ENCODE results near the gene LRIG1.

LRIG1 gene

DNA sequence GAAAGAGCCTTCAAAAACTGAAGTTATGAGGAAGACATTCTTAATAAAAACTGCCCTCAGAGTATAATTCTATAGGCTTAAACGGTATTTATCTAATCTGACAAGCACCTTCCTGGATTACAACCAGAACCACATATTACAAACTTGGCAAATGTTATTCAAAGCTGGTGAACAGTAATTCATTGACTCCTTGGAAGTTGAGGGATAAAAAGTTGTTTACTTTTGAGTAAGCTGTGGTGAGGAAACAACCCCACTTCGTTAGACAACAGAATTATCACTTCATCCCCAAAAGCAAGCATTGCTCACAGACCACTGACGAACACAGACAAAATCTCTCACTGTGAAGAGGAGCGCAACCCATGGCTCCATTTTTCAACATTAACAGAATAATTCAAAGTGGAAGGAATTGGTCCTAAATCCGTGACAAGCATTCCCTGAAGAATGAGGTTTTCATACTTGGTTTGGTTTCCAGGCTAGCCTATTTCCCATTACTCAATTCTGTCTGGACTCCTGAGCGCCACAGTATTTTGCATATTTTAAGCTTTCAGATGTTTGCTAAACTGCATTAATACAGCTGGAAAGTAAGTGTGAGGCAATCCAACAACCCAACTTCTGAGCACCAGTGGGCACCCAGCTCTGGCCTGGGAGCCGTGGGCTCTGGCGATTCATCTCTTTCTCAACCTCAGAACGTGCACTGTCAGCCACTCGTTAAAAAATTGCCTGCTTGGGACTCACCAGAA, 32.7 kb downstream of the LRIG1 start:
- no peak for DNase-seq

DNA sequence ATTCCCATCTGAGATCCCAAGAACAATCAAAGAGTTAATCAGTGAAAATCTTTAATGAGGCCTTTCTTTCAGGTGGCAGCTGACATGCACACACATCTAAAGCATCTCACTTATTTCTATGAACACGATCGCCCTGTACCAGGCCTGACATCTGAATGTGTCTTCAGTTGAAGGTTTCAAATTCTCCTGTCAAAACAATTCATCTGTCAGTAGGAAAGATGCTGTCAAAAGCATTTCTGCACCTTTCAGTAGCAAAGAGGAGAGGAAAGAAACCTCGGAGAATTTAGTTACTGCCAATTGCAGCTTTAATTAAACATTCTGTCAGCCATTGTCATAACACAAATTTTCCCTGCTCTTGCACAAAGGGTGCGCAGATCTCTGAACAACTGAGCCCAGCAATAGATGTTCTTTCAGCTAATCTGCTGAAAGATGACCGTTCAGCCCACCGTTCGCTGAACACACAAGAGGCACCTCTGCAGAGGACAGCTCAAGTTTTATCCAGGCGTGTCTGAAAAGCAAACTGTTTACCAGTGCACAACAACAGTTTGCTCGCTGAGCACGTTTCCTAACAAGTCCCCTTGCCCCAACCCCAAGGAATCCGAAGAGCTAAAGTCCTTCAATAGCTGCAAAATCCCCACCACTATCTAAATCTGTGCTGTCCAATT, 34.1 kb downstream of the LRIG1 start:
- no peak for DNase-seq

DNA sequence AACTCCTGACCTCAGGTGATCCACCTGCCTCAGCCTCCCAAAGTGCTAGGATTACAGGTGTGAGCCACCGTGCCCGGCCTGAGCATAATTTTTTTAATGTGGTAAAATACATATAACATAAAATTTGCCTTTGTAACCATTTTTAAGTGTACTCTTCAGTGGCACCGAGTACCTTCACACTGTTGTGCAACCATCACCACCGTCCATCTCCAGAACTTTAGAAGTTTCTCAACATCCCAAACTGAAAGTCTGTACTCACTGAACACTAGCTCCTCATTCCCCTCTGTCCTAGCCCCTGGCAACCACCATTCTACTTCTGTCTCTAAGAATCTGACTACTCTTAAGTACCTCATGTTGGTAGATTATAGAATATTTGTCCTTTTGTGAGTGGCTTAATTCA, 35.2 kb downstream of the LRIG1 start:
- DNase-seq = no peak

DNA sequence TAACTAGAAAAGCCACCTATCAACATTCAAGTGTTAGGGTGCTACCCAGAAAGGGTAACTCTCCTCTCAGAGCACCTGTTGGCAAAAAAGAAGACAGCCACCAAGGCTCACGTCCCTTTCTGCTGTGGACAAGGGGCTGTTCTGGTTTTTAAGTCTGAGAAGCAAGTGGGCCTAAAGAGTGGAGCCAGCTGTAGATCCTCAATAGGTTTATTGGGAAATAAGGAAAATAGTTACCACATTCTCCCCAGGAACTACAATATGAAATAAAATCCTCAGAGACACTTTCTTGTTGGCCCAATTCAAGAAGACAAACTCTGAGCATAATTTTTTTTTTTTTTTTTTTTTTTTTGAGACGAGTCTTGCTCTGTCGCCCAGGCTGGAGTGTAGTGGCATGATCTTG, 35.8 kb downstream of the LRIG1 start:
- no peak for DNase-seq

DNA sequence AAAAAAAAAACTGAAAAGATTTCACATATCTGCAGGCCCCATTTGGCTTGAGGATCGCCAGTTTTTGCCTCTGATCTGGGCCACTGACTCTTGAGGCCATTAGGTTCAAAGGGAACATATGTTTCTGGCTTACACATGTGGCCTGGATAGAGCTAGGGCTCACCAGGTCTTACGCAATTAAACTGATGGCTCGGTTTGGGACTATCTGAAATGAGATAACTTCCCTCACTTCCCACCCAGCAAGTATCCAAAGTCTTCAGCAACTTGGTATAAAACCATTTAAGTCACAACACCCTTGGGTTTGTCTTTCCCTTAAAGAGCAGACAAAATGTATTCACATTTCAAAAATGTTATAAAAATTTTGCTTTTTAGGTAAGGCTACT, 36.3 kb downstream of the LRIG1 start:
- no peak for DNase-seq

DNA sequence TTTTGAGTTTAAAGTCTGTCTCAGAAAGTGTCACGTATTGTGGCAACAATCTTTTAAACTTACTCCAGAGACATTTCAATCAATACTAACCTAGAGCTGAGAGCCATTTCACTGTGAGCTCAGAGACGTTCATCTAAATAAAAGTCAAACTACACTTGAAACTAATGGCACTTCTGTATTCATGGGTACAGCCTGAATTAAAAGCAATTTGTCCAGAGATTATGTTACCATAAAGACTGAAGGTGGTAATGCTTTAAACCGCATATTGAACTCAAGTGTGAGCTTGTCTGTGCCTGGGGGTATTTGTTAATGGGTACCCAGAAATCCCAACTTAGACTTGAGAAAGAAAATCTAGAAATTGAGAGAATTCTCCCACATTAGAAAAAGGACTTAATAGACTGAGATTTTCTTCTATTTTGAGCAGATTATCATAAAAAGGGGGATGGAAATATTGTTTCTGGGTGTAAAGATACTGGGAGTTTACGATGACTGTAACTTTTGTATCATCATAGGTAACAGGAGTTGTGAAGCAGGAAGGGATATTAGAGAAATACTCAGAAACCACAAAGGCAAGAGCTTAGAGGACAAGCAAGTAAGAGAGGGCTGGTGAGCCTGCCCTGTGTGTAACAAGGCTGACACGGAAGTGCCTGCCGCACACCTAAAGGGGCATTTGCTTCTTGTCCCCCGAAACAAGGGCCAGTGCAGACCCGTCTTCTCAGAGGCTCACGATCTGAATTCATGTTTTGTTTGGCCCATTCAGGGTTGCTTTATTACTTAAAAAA, 36.9 kb downstream of the LRIG1 start:
- DNase-seq = no peak

DNA sequence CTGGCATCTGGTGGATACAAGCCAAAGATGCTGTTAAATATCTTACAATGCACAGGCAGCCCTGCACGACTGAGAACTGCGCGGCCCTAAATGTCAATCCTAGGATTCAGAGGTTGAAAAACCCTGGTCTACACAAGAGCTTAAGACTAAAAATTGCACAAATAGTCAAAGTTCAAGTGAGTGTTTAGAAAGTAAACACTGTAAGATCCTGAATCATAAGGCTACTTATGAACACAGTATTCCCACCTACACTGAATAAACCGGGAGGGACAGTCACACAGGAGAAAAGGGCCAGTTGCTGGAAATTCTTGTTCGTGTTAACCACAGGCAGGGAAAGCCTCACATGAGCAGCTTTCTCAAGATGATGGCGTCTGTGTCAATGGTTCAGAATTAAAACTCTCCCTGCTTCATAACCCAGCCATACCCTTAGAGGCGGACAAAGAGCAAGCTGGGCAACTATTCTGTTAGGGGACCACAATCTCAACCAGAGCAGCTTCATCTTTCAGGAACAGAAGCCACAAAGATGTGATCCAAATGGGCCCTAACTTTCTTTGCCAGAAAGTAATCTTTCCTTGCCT, 37.7 kb downstream of the LRIG1 start:
- no peak for DNase-seq

DNA sequence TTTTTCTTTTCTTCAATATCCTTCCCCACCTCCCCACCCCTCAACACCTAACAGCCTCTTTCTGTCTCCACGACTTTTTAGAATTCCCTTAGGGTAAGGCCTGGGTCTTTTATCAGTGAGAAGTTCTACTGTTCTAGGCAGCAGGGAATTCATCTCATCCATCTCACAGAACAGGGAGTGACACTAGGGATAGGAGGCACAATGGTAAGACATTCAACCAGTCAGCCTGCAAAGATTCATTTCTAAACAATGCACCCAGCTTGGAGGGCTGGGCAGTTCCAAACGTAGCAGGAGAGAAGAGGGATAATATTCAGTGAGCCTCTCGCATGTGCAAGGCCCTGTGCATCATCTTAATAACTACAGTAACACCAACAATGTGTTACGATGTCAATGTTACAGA, 43.6 kb downstream of the LRIG1 start:
- DNase-seq = no peak

DNA sequence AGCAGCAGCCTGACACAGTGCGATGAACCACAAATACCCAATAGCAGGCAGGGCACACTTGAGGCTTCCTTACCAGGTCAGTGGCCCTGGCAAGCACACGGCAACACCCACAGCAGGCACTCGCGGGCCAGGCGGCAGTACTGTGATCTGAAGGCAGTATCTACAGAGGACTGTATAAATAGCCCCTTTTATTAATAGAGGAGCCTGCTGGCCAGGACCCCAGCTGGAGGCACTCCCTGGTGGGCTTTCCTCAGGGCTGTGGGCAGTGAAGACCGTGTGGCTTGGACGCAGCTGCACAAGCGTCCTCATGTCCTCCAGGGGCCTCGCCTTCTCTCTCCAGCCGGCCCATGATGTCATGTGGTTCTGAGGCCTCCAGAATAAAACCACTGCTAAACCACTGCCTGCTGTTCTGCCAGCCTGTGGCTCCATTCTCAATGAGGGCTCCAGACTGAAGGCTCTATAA, 44.1 kb downstream of the LRIG1 start:
- no peak for DNase-seq

DNA sequence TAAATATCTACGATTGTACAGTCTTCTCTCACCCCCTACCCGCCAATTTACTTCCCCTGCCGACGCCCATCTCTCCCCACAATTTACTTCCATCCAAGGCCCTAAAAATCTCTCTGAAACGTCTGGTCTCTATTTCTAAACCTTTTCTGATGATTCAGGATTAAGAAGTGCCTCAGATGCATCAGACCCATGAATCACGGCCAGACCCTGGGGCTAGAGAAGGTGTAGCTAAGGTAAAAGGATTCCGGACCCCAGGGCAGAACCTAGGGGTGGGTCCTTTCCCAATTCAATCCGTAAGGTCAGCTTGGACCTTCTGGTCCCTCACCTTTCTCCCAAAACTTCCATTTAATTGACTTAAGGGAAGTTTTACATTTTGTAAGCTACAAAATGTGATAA, 46.4 kb downstream of the LRIG1 start:
- DNase-seq = no peak

DNA sequence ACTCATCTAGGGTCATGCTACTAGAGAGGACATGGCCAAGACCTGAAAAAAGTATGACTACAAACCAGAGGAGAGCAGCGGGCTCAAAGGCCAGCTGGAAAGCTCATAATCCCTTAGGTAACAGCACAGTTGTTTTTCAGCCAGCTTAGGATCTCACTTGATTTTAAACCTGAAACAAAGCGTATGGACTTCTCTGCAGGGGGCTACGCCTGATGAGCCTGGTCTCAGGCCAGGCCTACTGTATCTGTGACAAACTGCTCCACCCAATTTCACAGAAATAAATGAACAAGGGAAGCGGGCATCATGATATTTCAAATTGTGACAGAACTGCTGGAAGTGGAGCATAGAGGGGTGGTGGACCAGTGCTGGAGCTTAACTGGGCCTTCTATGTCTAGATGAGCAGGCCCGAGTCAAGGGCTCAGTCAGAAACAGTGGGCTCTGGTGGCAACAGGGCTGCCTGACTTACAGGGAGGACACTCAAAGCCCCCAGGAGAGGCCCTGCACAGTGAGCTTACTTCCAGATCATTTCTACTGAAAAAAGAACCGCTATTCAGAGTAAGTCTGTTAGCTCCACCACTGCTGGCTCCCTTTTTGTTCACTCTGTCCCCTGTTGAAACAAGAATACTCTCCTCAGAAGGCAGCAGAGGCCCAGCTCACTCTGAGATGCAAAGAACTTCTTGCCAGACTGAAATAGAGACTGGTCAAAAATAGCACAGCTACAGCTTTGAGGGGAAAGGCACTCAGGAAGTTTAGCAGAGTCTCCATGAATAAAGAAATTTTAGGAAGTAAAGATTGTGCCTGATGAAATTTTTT, 47.0 kb downstream of the LRIG1 start:
- no peak for DNase-seq

DNA sequence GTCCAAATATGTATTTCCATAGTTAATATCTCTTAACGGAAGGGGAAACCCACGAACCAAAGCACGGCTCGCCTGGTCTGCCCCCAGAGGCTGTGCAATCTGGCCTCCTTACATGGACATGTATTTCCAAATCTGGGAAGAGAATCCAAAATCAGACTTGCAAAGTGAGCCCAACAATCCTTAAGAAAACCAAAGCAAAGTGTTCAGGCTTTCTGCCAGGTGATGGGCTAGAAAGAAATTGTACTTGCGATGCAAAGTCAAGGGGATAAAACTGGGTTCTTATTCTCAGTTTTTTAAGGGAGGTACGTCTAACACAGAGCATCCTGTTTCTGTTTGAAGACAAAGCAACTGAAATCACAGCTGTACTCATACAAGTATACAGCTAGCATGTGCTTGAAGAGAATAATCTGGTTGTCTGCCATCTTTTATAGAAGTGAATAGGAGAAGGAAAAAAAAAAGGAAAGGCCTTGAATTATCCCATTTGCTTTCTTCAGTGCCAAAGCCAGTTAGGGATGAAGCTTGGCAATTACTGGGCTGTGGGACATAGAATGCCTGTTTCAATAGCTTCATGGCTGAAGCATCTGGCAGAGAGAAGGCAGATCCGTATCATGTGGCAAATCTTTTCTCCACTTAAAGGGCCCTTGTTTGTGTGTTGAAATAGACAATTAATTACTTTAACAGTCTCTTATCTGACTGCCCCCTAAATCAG, 48.4 kb downstream of the LRIG1 start:
- no peak for DNase-seq

DNA sequence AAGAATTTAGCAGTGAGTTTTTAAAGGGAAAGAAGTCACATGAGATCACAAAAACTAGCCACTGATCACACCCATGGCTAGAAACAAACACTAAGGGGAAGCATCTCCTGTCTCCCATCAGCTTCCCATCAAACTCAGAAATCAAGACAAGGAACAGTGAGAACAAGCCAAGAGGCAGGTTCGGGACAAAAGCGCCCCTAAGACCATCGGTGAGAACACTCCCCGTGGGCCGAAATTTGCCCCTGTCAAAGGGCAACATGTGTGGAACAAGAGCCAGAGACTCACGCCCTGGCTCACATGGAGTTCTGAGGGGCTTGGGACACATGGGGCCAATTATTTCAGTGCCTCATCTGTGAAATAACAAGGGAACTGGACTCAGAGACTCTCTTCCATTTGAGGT, 49.1 kb downstream of the LRIG1 start:
- no peak for DNase-seq

DNA sequence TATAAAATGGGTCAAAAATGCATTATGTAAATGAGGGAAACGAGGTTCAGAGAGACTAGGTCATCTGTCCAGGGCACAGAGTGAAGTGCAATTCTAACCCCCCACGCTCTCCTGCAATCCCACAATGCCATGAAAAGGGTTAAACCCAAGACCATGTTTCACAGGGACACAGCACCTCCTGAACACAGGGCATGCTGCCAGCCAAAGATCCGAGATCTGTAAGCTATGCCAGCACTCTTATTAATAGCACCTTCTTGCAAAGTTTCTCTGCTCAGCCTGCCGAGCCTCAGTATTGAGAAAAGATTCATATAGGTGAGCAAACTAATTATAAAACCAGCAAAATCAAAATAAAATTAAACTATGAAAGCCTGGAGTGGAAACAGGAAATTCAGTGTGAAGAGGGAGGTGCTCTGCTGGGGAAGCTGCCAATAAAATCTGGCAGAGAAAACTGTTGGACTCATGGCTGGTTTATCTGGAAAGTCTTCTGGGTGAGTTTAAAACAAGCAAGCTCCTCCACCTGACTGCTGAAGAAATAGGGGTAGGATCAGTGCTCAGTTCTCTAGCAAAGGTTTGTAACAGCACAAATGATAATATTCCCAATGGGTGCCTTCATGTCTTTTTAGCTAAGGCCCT, 50.3 kb downstream of the LRIG1 start:
- no peak for DNase-seq

DNA sequence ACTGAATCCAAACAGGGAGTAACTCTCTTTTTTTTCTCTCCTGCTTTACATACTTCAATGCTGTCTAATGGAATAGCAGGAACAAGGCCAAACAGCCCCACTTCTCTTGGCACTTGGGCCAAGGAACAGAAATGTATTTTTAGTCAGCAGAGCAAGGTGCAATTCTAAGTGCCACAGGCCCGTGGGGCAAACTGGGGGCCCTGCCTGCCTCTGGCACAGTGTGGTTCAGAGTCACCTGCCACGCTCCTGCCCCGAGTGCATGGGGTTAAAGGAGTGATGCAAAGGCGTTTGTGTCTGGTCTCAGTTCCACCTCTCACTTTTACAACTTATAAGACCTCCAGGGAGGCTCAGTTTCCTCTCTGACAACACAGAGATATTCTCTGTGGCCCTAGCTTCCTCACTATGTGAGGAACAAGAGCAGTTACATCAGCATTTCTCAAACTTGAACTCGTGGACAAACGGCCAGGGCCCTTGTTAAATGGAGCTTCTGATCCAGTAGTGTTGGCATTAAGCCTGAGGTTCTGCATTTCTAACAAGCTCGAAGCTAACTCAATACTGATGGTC, 51.3 kb downstream of the LRIG1 start:
- no peak for DNase-seq

DNA sequence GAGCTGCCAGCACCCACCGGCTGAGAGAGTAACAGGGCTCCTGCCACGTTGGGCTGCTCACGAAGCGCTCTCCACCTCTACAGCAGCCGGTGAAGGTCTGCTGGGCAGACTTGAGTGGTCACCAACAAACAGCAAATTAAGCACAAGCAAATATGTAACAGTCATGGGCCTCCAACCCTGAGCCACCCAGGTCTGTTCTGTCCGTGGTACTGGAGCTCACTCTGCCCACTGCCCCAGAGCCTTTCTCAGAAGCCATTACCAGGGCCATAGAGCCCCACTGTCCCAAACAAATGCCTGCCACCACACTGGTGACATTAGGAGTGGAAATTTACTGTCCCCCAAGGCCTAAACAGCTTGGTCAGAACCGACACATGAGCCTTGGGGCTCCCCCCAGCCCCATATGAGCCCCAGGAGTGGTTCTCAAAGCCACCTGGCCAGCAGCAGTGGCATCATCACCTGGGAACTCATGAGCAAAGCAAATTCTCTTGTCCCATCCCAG, 56.6 kb downstream of the LRIG1 start:
- DNase-seq = no peak

DNA sequence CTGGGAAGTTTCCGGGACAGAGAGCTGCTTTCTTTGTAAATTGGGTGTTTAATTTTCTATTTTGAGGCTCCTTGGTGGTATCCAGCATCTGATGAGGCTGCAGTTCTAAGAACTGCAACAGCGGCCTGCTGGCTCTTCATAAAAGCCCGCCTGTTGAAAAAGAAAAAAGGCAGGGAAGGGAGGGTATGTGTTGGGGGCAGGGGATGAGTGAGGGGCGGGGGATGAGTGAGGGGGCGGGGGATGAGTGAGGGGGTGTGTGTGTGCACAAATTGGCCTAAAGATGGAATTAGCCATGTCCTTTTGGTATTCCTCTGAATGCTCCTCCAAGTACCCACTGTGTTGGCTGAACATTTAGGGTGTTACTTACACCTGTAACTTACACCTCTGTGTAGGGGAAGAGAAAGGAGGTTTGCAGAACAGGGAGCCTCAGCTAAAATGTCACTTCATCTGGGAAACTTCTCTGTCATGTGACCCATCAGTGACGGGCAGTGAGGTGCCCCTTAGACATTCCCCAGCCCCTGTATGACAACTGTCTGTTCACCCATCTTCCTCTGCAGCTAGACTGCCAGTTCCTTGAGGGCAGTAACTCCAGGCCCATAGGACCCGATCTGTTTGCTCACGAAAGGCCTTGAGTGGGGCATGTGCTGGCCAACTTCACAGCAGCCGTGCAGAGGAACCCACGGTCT, 57.6 kb downstream of the LRIG1 start:
- no peak for DNase-seq

DNA sequence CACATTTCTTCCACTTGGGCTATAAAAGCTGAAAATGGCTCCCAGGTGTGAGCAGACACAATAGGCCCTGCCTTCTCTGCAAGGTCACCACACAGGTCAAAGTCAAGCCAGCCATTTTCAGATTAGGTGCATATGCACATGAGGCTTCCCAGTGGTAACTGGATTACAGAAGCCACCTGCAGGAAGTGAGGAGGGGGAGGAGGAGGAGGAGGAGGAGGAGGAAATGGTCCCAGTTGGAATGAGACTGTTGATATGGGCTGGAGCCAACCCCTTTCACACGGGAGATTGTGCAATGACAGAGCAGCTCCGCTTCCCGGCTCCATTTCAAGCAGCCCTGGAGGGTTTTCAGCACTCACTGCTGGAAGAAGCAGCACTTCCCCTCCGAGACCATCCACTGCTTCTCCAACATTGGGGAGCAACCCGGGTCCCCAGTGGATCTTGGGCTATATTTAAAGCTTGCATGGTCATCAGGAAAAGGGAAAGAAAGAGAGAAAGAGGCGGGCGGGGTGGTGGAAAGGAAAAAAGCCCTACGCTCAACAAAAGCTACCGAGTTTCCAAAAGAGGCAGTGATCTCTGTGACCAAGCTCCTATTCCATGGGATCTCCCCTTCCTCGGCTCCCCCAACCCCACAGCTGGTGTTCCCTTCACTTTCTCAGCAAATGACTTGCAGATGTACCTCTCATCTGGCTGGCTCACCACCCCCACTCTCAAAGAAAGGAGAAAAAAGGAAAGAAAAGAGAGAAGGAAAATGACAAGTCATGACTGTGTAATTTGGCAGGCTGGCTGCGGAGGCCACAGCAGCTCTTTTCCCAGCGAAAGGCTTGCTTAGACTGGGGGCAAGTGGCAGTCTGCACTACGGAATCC, 58.3 kb downstream of the LRIG1 start:
- no peak for DNase-seq

DNA sequence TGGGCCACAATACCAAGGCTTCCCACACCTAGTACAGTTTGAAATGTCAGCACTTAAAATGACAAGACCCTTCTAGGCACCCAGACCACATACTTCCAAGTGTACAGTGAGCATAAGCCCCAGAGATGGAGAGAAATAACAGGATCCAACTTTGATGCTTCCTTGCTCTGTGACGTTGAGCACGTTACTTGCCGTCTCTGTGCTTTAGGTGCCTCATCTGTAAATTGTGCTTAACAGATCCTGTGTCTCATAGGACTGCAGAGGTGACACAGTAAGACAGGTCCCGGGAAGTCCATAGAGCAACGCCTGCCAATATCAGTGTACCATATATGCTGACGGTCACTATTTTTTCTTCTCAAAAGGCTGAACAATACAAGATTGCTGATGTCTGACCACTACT, 59.1 kb downstream of the LRIG1 start:
- no peak for DNase-seq

All from activated CD8-positive, alpha-beta memory T cell treated with anti-CD3 and anti-CD28 coated beads, Interleukin-2, amount 50 U/mL, for 4 hours (primary cell).